Endothelial cell of umbilical vein (primary cell): ENCODE measurements around the gene LSM7. TPM values are rescaled to one million over a fixed set of nuclear protein-coding genes. Genes with fewer than 3 reads are reported as not detected.

ENCODE experiments used
- BruUV-seq: library from RNA; stranded (reverse); fragments of 400-500 nt; replicated peaks from 2 replicates; lab custom pipeline; 2021; lab: Mats Ljungman, UMichigan
- CTCF ChIA-PET: fragments of 300-600, 350-600 bp; sonication (Branson Sonifier 250); formaldehyde crosslinking; loops from one replicate; lab custom pipeline; 2021; ENCODE audit warnings: antibody characterized with exemption, inconsistent platforms; lab: Charles Lee
- POLR2A ChIA-PET: fragments of 300-600, 350-600 bp; sonication (Branson Sonifier 250); formaldehyde crosslinking; loops from one replicate; lab custom pipeline; 2021; ENCODE audit warnings: antibody characterized with exemption, inconsistent platforms; lab: Charles Lee
- DNase-seq: peaks from one replicate; pipeline ENCODE4 v3.0.0-alpha.2; 2011; ENCODE audit warnings: low read depth, low spot score
- FAIRE-seq: peaks from 2 replicates; lab custom pipeline; 2011; peaks lifted over from hg19 to GRCh38; lab: Jason Lieb, UNC
- H2AFZ ChIP-seq: 2 replicates; pipeline ENCODE4 v1.6.0; 2012; ENCODE audit warnings: low read depth, low read length, control low read depth, inconsistent platforms
- H3K27ac ChIP-seq: 2 replicates; pipeline ENCODE4 v1.5.1; 2011; ENCODE audit warnings: low read depth, mild to moderate bottlenecking, control low read depth, low read length, moderate library complexity; ENCODE audit not compliant: insufficient read depth
- H3K27me3 ChIP-seq, 2 experiments: 2 replicates each; pipeline versions ENCODE4 v1.6.0 to v1.6.1; 2011; ENCODE audit warnings: low read length in 2 of 2, mixed read lengths in 1 of 2; ENCODE audit not compliant: control insufficient read depth in 2 of 2, insufficient read depth in 2 of 2
- H3K36me3 ChIP-seq, 2 experiments: 2 replicates in 1 of 2; 3 replicates in 1 of 2; pipeline ENCODE4 v1.5.1; 2011; ENCODE audit warnings: low read length in 2 of 2, mild to moderate bottlenecking in 1 of 2, moderate library complexity in 1 of 2; ENCODE audit not compliant: control insufficient read depth in 2 of 2, insufficient read depth in 2 of 2; ENCODE audit errors: extremely low read depth in 1 of 2
- H3K4me1 ChIP-seq: 3 replicates; pipeline ENCODE4 v1.5.1; 2011; ENCODE audit warnings: mild to moderate bottlenecking, low read length; ENCODE audit not compliant: control insufficient read depth, insufficient read depth; ENCODE audit errors: extremely low read depth
- H3K4me2 ChIP-seq: 2 replicates; pipeline ENCODE4 v1.6.1; 2011; ENCODE audit warnings: low read length, control low read depth, mixed read lengths; ENCODE audit not compliant: insufficient read depth
- H3K4me3 ChIP-seq, 3 experiments: fragments of 200-600 bp in 1 of 3; sonication (generic), shearing (Covaris generic) in 1 of 3; replicated peaks in 1 of 3; 2 replicates each; pipeline ENCODE4 v1.5.1; 2011 to 2016; ENCODE audit warnings: control low read depth in 3 of 3, low read length in 3 of 3, mild to moderate bottlenecking in 2 of 3, inconsistent platforms in 1 of 3, low read depth in 1 of 3, moderate library complexity in 1 of 3; ENCODE audit not compliant: insufficient read depth in 1 of 3
- H3K79me2 ChIP-seq: 2 replicates; pipeline ENCODE4 v1.6.0; 2012; ENCODE audit warnings: low read length, inconsistent platforms; ENCODE audit not compliant: control insufficient read depth, insufficient read depth
- H3K9ac ChIP-seq: replicated peaks from 2 replicates; pipeline ENCODE3; 2011; ENCODE audit warnings: low read length, control low read depth; ENCODE audit not compliant: insufficient read depth; ENCODE audit errors: extremely low read depth
- H3K9me1 ChIP-seq: replicated peaks from 3 replicates; pipeline ENCODE4 v1.6.0; 2011; ENCODE audit warnings: mild to moderate bottlenecking, low read length; ENCODE audit not compliant: control insufficient read depth, insufficient read depth; ENCODE audit errors: extremely low read depth
- H3K9me3 ChIP-seq: replicated peaks from 2 replicates; pipeline ENCODE4 v1.5.1; 2012; ENCODE audit warnings: low read length, inconsistent platforms; ENCODE audit not compliant: control insufficient read depth, insufficient read depth
- H4K20me1 ChIP-seq: replicated peaks from 2 replicates; pipeline ENCODE3; 2011; ENCODE audit warnings: mild to moderate bottlenecking, low read length; ENCODE audit not compliant: control insufficient read depth, insufficient read depth; ENCODE audit errors: extremely low read depth
- EZH2 ChIP-seq: IDR thresholded peaks from 2 replicates; pipeline ENCODE4 v1.6.1; 2012; ENCODE audit warnings: borderline replicate concordance, low read depth, mild to moderate bottlenecking, moderate library complexity, low read length, inconsistent platforms; ENCODE audit not compliant: severe bottlenecking
- FOS ChIP-seq: IDR thresholded peaks from 2 replicates; pipeline ENCODE4 v1.6.1; 2011; ENCODE audit warnings: mild to moderate bottlenecking, low read length, moderate library complexity, borderline replicate concordance; ENCODE audit not compliant: insufficient read depth
- GATA2 ChIP-seq: IDR thresholded peaks from 2 replicates; pipeline ENCODE4 v1.7.0; 2011; ENCODE audit warnings: low read depth, mild to moderate bottlenecking, moderate library complexity, mixed read lengths, low read length; ENCODE audit not compliant: insufficient read length, insufficient read depth
- JUN ChIP-seq: IDR thresholded peaks from 2 replicates; pipeline ENCODE4 v1.6.1; 2011; ENCODE audit warnings: borderline replicate concordance, low read depth; ENCODE audit not compliant: insufficient read length, insufficient read depth
- MYC ChIP-seq: IDR thresholded peaks from one replicate; pipeline ENCODE4 v1.6.1; 2011; ENCODE audit warnings: mild to moderate bottlenecking, low read depth, low read length
- POLR2A ChIP-seq: IDR thresholded peaks from 2 replicates; pipeline ENCODE4 v1.6.1; 2012; ENCODE audit warnings: low read depth, mild to moderate bottlenecking, control low read depth, low read length
- POLR2AphosphoS5 ChIP-seq: IDR thresholded peaks from 2 replicates; pipeline ENCODE4 v1.6.1; 2012; ENCODE audit warnings: low read depth, mild to moderate bottlenecking, control low read depth, low read length, moderate library complexity; ENCODE audit not compliant: insufficient read depth
- dilution Hi-C: fragments of 300-500 bp; cut with MboI; formaldehyde crosslinking; loops from one replicate; pipeline ENCODE4 v1.15.0; 2019; ENCODE audit warnings: low sequenced_read_pairs; ENCODE audit not compliant: extremely low pct_ligation_motif_present
- intact Hi-C: fragments of 100-400 bp; cut with micrococcal nuclease; formaldehyde crosslinking; loops from one replicate; pipeline ENCODE4 v1.10.0; 2022
- polyA plus RNA-seq, 4 experiments: library from polyadenylated mRNA; depleted of rRNA in 3 of 4; stranded (reverse) in 3 of 4; unstranded in 1 of 4; fragments of >200 nt; gene quantifications; 2 replicates each; pipeline versions ENCODE4 v1.2.1 to v1.2.3, GENCODE V29; 2011 to 2012; ENCODE audit warnings: missing spikeins in 1 of 4
- total RNA-seq: library from RNA; stranded (reverse); gene quantifications from 2 replicates; pipeline ENCODE4 v1.2.3, GENCODE V29; 2021
- TF ChIP-seq, protein P1 (sequence below), 2 donors: IDR thresholded peaks; 1 replicate in 1 of 2; 2 replicates in 1 of 2; pipeline ENCODE4 v1.5.1; 2011; ENCODE audit warnings: low read length in 2 of 2, mild to moderate bottlenecking in 2 of 2, moderate library complexity in 2 of 2, control low read depth in 1 of 2, inconsistent platforms in 1 of 2, low read depth in 1 of 2; ENCODE audit not compliant: insufficient read depth in 1 of 2; ENCODE audit errors: extremely low read depth in 1 of 2
- TF ChIP-seq, protein P2 (sequence below): IDR thresholded peaks from 2 replicates; pipeline ENCODE4 v1.6.1; 2011; ENCODE audit not compliant: insufficient read depth, insufficient read length

Gene LSM7
- total and polyA plus RNA-seq, 2 donors (not counting 3 experiments of a cell fraction or from before 2014, with no cell fraction given) = 124 to 673 TPM

DNA sequence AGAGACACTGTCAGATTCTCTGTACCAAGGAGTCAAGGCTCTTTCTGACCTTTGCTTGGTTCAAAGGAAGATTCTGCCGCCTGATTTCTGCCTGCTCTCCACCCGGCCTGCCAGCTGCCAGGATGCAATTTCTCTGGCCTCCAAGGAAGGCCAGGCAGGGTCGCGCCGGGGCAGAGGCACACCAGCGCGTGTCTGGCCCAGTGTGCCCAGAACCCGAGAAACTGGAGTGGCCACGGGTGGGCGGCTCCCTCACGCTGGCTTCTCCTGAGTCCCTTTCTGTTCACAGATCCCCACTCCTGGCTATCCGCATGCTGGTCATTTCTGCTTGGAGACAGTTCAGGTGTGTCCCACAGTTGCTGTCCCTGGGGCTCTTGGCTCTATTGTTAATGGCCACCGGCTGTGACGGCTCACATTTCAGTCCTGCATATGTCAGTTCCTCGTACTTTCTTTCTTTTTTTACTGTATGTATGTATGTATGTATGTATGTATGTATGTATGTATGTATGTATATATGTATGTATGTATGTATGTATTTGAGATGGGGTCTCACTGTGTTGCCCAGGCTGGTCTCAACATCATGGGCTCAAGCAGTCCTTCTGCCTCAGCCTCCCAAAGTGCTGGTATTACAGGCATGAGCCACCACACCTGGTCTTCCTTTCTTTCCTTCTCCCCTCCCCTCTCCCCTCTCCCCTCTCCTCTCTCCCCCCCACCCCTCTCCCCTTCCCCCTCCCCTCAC is 48.6 kb upstream of the LSM7 start:
- no peak overlapping the region for H2AFZ ChIP-seq
- CTCF ChIA-PET = no interaction called here
- dilution Hi-C loops = no loop called here

DNA sequence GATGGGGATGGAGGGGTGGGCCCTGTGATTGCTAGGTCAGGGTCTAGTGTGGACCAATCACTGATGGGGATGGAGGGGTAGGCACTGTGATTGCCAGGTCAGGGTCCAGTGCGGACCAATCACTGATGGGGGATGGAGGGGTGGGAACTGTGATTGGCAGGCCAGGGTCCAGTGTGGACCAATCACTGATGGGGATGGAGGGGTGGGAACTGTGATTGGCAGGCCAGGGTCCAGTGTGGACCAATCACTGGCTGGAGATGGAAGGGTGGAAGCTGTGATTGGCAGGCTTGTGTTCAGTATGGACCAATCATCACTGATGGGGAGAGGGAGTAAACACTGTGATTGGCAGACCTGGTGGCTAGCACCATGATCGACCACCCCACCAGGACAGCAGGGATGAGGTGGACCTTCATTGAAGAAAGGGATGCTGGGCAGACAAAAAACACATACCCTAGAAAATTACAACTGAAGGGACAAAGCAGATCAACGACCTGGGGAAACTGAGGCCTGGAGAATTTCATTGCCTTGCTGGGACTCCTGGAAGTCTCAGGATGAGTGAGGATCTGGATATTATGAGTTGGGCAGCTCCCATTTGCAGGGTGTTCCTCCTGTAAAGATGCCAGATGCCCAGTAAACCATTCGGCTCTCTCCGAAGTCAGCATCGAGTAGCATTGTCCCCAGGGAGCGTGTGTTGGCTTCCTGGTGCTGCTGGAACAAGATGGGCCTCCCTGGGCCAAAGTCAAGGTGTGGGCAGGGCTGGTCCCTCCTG is 47.2 kb upstream of the LSM7 start:
- no peaks in the 10 kb centered on the region for H3K79me2 ChIP-seq
- no TSS peak for BruUV-seq
- H3K9me1 ChIP-seq = no peaks in the 10 kb centered on the region
- DNase-seq (no peak), FAIRE-seq (no peak)
- H3K27ac ChIP-seq = no peak overlapping the region
- POLR2A ChIA-PET = no interaction called here
- no peaks in the 10 kb centered on the region for H4K20me1 ChIP-seq
- no peaks in the 10 kb centered on the region for H3K4me1 ChIP-seq
- TF ChIP-seq, protein P1, sequence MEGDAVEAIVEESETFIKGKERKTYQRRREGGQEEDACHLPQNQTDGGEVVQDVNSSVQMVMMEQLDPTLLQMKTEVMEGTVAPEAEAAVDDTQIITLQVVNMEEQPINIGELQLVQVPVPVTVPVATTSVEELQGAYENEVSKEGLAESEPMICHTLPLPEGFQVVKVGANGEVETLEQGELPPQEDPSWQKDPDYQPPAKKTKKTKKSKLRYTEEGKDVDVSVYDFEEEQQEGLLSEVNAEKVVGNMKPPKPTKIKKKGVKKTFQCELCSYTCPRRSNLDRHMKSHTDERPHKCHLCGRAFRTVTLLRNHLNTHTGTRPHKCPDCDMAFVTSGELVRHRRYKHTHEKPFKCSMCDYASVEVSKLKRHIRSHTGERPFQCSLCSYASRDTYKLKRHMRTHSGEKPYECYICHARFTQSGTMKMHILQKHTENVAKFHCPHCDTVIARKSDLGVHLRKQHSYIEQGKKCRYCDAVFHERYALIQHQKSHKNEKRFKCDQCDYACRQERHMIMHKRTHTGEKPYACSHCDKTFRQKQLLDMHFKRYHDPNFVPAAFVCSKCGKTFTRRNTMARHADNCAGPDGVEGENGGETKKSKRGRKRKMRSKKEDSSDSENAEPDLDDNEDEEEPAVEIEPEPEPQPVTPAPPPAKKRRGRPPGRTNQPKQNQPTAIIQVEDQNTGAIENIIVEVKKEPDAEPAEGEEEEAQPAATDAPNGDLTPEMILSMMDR (IDR thresholded peaks at IDR 0.05; ENCODE audit: extremely low read depth in 1 of 2, insufficient read depth in 1 of 2, low read depth in 1 of 2, low read length in 2 of 2) = no peak
- no peak for TF ChIP-seq MYC
- TF ChIP-seq EZH2 = no peak
- no peak for TF ChIP-seq FOS
- no peak for TF ChIP-seq POLR2A
- no peak for TF ChIP-seq GATA2
- TF ChIP-seq, protein P2, sequence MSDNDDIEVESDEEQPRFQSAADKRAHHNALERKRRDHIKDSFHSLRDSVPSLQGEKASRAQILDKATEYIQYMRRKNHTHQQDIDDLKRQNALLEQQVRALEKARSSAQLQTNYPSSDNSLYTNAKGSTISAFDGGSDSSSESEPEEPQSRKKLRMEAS = no peak
- no peak for TF ChIP-seq POLR2AphosphoS5
- no peak for TF ChIP-seq JUN
- no peaks in the 10 kb centered on the region for H3K36me3 ChIP-seq
- CTCF ChIA-PET = no interaction called here
- H2AFZ ChIP-seq = no peak overlapping the region
- intact Hi-C loops = no loop called here
- no peak overlapping the region for H3K9ac ChIP-seq
- no peaks in the 10 kb centered on the region for H3K9me3 ChIP-seq
- dilution Hi-C loops = no loop called here
- H3K4me2 ChIP-seq = no peak overlapping the region
- H3K4me3 ChIP-seq = no peak overlapping the region
- H3K27me3 ChIP-seq = no peaks in the 10 kb centered on the region

More for the DNA sequence above, 48.6 kb upstream of the LSM7 start:
- no peak for DNase-seq
- Histone ChIP-seq H3K4me3 (no peak overlapping the region), H3K36me3 (no peaks in the 10 kb centered on the region), H3K9ac (no peak overlapping the region), H3K79me2 (no peaks in the 10 kb centered on the region), H3K27me3 (peaks cover 0 to 2% of the 10 kb centered on the region in 2 experiments), H3K4me2 (no peak overlapping the region), H4K20me1 (no peaks in the 10 kb centered on the region), H3K9me1 (no peaks in the 10 kb centered on the region), H3K27ac (no peak overlapping the region), H3K4me1 (no peaks in the 10 kb centered on the region), H3K9me3 (no peaks in the 10 kb centered on the region)
- intact Hi-C loops = no loop called here
- no peak for TF ChIP-seq MYC
- no peak for TF ChIP-seq JUN
- POLR2A ChIA-PET = no interaction called here
- no peak for FAIRE-seq
- BruUV-seq = no TSS peak
